Measurements from ENCODE around the gene HIPK1. TPM values are rescaled to one million over a fixed set of nuclear protein-coding genes. Genes with fewer than 3 reads are reported as not detected.

HIPK1 gene
- total RNA-seq, 1 experiment from 2014 or later = 40.1 TPM

DNA sequence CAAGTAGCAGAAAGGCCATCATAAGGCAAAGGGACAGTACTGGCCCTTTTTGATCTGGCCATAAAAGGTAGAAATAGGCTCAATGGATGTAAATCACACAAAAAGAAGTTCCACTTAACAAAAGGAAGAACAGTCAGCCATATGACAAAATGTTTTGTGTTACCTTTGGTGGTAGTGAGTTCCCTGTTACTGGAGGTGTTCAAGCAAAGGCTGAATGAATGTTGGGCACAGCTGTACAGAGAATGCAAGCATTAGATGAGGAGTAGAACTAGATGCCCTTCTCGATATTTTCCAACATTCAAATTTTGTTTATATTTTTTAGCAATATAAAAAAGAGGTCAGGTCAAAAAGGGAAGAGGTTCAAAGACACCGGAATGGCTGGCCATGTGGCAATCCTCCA is 70.1 kb downstream of the HIPK1 start:
- H3K27me3 ChIP-seq (ENCODE audit: insufficient read depth, low read length) = no peaks in the 10 kb centered on the region
- no peaks in the 10 kb centered on the region for H3K4me1 ChIP-seq (ENCODE audit: control insufficient read depth in 1 of 2, insufficient read depth in 2 of 2, low read length in 2 of 2)
- H2AFZ ChIP-seq (ENCODE audit: low read depth, low read length, poor library complexity, severe bottlenecking) = no peak overlapping the region
- CTCF ChIA-PET = no interaction called here
- H3K9me2 ChIP-seq (ENCODE audit: insufficient read depth) = no peaks in the 10 kb centered on the region
- ATAC-seq (no peak), DNase-seq (ENCODE audit: low read depth, low spot score) (no peak)
- no peaks in the 10 kb centered on the region for H4K20me1 ChIP-seq (ENCODE audit: insufficient read depth)
- TF ChIP-seq CBX3 (IDR thresholded peaks at IDR 0.05; ENCODE audit: low read depth) (no peak), SIN3A (IDR thresholded peaks at IDR 0.05; ENCODE audit: low read depth) (no peak), FOSL1 (IDR thresholded peaks at IDR 0.05; ENCODE audit: low read depth) (no peak), POLR2A (IDR thresholded peaks at IDR 0.05; ENCODE audit: borderline replicate concordance, extremely low read depth, insufficient read depth, insufficient read length) (no peak), SRF (IDR thresholded peaks at IDR 0.05; ENCODE audit: low read depth) (no peak), ZNF274 (IDR thresholded peaks at IDR 0.05; ENCODE audit: low read depth, low read length) (no peak)
- no peaks in the 10 kb centered on the region for H3K79me2 ChIP-seq (ENCODE audit: insufficient read depth, low read length)
- no peaks in the 10 kb centered on the region; a peak in 1 of 4 replicates for H3K36me3 ChIP-seq (ENCODE audit: control insufficient read depth in 1 of 2, insufficient read depth in 2 of 2, low read length in 2 of 2)
- no peak overlapping the region for H3K27ac ChIP-seq (ENCODE audit: low read depth, low read length)
- H3K4me2 ChIP-seq (ENCODE audit: low read length) = no peak overlapping the region
- no peak overlapping the region for H3K4me3 ChIP-seq (replicated peaks in 1 of 2; ENCODE audit: low read depth in 1 of 2, low read length in 2 of 2)
- RAD21 ChIA-PET (ENCODE audit: low non-redundant PET in 1 of 2, low total read pairs in 2 of 2, uncharacterized antibody in 2 of 2, unreplicated experiment in 2 of 2) = no interaction called here
- POLR2A ChIA-PET = no interaction called here
- intact Hi-C loops (cut with micrococcal nuclease) = no loop called here
- no TSS peak for BruUV-seq (replicated peaks)
- H3K9me3 ChIP-seq (ENCODE audit: control insufficient read depth in 1 of 2, insufficient read depth in 1 of 2, low read depth in 1 of 2, low read length in 2 of 2) = peaks cover 0 to 4% of the 10 kb centered on the region in 2 experiments; a peak in 1 of 4 replicates
- H3K9ac ChIP-seq (ENCODE audit: low read length) = no peak overlapping the region

DNA sequence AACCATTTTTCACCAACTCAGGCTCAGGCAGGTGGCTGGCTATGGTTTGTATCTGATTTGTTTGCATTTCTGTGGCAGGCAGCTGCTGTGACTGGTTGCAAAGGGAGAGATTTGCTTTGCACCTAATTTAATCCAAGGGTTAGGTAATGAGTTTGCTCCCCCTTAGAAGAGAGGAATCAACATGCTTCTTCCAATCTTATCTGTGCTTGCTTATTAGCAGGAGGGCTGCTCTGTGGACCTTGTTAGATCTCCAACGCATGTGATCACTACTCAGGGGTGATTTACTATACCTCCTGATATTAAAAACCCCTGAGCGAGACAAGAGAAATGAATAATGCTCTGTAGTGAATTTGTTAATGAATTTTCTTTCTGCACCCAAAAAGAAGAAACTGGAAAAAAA is 70.7 kb downstream of the HIPK1 start:
- Histone ChIP-seq H3K36me3 (ENCODE audit: control insufficient read depth in 1 of 2, insufficient read depth in 2 of 2, low read length in 2 of 2) (no peaks in the 10 kb centered on the region), H4K20me1 (ENCODE audit: insufficient read depth) (no peaks in the 10 kb centered on the region), H3K9me3 (ENCODE audit: control insufficient read depth in 1 of 2, insufficient read depth in 1 of 2, low read depth in 1 of 2, low read length in 2 of 2) (0 out of 4 replicates have a peak, but pooled peaks cover 0 to 4% of the 10 kb centered on the region in 2 experiments), H3K79me2 (ENCODE audit: insufficient read depth, low read length) (no peaks in the 10 kb centered on the region), H2AFZ (ENCODE audit: low read depth, low read length, poor library complexity, severe bottlenecking) (no peak overlapping the region), H3K4me1 (ENCODE audit: control insufficient read depth in 1 of 2, insufficient read depth in 2 of 2, low read length in 2 of 2) (no peaks in the 10 kb centered on the region), H3K9ac (ENCODE audit: low read length) (no peak overlapping the region), H3K27ac (ENCODE audit: low read depth, low read length) (no peak overlapping the region), H3K4me2 (ENCODE audit: low read length) (no peak overlapping the region), H3K27me3 (ENCODE audit: insufficient read depth, low read length) (no peaks in the 10 kb centered on the region), H3K4me3 (replicated peaks in 1 of 2; ENCODE audit: low read depth in 1 of 2, low read length in 2 of 2) (no peak overlapping the region), H3K9me2 (ENCODE audit: insufficient read depth) (no peaks in the 10 kb centered on the region)
- ChIA-PET POLR2A (no interaction called here), CTCF (no interaction called here), RAD21 (ENCODE audit: low non-redundant PET in 1 of 2, low total read pairs in 2 of 2, uncharacterized antibody in 2 of 2, unreplicated experiment in 2 of 2) (no interaction called here)
- ATAC-seq = no peak
- no peak for TF ChIP-seq FOSL1 (IDR thresholded peaks at IDR 0.05; ENCODE audit: low read depth)
- no TSS peak for BruUV-seq (replicated peaks)
- DNase-seq (ENCODE audit: low read depth, low spot score) = no peak
- intact Hi-C loops (cut with micrococcal nuclease) = no loop called here
